M059J (cell line): ENCODE results near the gene TST. TPM values are rescaled to one million over a fixed set of nuclear protein-coding genes. Genes with fewer than 3 reads are reported as not detected.

Source experiments
- DNase-seq: peaks from one replicate; pipeline ENCODE4 v3.0.0-alpha.2; 2012; ENCODE audit warnings: low read depth
- total RNA-seq: library from RNA; depleted of rRNA; stranded (reverse); fragments of >200 nt; shearing (Covaris generic); gene quantifications from 2 replicates; pipeline ENCODE4 v1.2.3, GENCODE V29; 2014; rRNA removed

TST gene
- total RNA-seq, 1 experiment from 2014 or later = 24.0 TPM

DNA sequence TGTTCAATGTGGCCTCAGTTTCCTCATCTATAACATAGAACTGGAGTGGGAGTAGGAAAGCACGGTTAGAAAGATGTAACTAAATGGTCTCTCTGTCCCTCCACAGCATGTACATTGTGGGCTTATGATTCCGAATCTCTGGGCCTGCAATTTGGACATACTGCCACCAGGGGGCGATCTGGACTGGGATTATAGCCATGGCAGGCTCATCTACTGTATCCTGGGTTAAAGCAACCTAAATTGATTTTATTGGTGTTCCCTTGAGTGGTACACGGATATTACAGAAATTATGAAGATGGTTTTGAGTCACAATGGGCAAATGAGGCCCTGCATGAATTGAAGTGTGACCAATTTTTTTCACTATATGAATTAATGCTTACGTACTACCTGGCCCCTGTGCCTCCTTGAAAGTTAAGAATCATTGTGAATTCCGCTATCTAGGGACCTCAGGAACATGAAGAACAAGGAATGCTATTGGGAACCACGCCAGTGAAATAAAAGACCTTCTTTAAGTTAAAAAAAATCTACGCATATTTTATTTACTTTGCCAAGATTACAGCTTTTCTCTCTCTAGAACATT lies 32.9 kb downstream of the TST start:
- no peak for DNase-seq

DNA sequence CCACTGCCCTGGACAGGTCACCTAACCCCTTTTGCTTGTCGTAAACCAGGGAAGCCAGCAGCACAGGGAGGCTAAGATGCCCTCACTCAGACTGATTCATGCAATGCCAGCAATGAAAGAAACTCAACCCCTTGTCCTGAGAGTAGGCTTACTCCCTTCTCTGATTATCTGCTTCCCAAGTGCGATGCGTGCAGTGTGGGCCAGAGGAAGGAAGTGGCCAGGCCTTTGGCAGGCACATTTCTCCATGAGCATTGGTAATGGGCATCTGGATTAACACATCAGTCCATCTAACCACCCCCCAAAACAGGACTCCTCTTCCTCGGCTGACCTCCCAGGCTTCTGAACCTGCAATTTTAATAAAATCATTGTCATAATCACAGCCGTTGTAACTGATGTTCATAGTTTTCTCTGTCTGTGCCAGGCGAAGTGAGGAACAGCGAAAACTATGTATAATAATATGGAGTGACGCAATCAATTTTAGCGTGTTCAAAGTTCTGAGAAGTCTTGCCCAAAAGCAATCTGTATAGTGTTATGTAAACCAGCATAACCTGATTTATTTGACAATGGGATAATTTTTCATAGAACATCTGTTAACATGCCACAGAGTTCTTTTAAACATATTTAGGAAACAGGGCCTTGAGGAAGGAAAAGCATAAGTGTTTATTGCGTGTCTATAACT lies 33.9 kb downstream of the TST start:
- DNase-seq = no peak

DNA sequence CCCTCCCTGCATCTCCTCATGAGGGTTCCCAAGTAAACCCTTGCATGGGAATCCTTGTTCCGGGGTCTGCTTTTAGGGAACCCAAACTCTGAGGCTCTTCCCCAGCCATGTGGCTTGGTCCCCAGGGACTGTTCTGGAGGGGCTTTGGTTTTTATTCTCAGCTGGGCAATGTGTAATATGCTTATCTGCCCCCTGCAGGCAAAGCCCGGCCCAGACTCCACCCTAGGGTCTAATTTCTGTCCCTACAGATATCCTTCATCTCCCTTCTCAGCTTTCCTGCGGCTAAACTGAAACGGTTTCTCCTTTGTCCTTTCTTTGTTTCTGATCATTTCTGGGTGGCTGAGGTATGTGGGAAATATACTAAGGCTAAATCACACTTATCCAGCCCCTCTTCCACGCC lies 37.1 kb downstream of the TST start:
- DNase-seq = no peak

DNA sequence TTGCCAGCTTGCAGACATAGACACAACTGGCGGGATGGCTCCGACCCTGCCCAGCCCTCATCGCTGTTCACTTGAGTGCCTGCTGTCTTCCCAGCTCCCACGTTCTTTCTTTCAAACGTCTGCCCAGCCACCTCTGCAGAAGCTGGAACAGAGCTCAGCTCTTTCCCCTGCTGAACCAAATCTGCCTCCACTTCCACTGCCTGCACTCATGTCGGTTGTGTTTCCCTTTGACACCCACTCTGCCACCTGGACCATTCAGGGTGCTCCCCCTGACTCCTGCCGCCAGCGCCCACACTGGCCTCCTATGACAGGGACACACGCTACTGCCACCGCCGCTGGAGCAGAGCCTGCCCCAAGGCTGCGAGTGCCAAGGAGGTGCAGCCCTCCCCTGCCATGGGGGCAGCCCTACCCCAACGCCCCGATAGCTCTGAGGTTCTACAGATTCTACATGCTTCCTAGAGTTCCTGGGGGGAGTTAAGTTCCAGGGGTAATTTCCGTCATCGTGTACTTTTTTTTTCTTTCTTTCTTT lies 37.9 kb downstream of the TST start:
- no peak for DNase-seq

DNA sequence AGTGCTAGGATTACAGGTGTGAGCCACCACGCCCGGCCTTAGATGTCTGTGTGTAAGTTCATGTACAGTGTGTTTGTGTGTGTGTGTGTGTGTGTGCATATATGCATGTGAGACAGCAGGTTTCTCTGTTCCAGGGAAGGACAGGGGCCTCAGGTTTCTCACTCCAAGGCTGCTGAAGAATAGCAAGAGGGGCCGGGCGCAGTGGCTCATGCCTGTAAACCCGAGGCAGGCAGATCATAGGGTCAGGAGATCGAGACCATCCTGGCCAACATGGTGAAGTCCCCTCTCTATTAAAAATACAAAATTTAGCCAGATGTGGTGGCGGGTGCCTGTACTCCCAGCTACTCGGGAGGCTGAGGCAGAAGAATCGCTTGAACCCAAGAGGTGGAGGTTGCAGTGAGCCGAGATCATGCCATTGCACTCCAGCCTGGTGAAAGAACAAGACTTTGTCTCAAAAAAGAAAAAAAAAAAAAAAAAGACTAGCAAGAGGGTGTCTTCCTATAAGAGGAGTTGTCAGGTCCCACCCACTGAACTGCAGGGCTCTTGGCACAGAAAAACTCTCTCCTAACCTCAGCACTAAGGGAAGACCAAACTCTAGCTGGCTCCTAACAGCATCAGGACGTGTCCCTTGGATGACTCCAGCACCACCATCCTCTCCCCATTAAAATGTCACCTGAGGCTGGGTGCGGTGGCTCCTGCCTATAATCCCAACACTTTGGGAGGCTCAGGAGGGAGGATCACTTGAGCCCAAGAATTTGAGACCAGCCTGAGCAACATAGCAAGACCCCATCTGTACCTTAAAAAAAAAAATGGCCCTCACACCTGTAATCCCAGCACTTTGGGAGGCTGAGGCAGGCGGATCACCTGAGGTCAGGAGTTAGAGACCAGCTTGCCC lies 40.0 kb downstream of the TST start:
- no peak for DNase-seq

DNA sequence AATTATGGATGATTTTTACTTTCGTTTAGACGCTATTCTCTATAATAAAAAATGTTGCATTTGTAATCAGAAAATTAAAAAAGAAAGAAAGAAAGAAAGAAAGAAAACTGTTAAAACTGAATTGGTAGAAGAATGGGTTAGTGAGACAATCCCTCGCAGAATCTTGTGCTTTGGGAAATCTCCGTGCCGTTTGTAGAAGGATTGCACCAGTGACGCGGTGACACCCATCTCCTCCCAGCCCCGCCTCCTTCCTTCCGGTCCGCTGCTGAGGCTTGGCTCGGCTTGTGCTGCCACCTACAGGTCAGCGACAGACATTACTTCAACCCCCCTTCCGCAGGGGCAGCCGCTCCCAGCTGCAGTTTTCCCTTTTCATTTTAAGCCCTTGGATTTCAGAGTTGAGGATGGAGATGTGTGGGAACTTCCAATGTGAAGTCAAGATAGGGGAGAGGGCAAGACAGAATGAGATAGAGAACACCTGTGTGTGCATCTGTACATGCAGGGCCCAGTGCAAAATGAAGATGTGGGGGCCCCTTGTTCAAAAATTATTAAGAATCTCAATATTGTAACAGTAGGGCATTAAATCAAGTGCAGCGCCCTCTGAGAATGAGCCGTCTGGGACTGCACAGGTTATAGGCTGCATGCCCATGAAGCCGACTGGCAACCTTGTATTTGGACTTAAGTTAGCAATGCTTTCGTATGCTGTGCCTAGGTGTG lies 41.1 kb downstream of the TST start:
- DNase-seq = peak; percentile 76

DNA sequence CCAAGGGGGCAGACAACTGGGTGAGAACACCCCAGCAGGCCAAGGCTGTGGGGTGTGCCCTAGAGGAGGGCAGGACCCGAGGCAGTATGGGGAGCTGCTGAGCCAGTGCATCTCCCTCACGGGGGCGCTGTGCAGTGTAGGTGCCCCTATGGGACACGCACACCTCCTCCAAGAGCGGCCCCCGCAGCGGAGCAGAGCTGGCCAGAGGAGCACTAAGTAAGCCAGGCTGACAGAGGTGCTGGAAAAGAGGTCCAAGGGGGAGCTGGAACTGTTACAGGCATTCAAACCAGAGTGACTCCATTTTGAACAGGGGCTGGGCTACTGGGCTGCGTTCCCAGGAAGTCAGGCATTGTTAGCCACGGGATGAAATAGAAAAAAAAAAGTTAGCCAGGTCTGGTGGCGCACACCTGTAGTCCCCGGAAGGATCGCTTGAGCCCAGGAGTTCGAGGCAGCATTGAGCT lies 41.8 kb downstream of the TST start:
- peak; percentile 42 for DNase-seq

DNA sequence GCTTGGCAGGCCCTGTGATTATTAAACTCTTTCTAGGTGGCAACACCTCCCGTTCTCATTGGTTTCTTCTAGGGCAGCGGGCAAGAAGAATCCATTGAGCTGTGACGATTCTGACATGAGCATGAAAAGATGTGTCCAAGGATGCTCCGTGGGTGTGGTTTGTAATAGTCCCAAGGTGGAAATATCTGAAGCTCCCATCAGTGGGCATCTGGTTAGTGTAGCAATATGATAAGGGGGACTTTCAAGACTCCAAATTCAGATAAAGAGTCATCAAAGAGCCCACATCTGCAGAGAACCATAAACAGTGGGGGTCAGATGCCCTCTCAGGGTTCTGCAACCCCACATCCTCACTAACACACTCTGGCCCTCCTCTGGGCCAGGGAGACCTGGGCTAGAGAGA lies 42.6 kb downstream of the TST start:
- no peak for DNase-seq

DNA sequence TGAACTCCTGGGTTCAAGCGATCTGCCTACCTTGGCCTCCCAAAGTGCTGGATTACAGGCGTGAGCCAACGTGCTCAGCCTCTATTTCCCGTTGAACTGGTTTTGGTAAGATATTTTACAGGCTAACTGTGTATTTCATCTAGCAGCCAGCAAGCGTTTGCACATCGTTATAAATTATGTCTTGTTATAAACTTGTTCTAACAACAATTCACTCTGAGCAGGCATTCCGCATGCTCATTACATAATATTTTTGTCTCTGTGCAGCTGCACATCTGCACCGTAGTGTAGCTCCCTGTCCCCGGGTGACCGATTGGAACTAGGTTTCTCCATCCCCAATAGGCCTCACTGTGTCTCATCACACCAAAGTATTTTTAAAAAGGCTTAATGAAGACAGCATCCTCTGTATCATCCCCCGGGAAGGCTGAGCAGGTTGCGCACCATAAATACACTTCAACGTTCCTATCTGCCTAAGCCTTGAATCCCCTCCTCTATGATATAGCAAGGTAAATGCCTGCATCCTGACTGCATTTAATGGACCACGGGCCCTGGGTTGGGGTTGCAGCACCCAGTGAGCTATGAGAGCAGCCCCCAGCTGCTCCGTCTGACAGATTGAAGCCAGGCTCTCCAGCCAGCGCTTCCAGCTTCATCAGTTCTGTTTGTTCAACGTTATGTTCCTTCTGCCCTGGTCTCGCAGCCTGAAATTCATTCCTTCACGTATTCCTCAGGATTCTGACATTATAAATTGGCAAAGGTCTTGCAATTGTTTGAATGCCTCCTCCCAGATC lies 47.7 kb downstream of the TST start:
- DNase-seq = no peak

DNA sequence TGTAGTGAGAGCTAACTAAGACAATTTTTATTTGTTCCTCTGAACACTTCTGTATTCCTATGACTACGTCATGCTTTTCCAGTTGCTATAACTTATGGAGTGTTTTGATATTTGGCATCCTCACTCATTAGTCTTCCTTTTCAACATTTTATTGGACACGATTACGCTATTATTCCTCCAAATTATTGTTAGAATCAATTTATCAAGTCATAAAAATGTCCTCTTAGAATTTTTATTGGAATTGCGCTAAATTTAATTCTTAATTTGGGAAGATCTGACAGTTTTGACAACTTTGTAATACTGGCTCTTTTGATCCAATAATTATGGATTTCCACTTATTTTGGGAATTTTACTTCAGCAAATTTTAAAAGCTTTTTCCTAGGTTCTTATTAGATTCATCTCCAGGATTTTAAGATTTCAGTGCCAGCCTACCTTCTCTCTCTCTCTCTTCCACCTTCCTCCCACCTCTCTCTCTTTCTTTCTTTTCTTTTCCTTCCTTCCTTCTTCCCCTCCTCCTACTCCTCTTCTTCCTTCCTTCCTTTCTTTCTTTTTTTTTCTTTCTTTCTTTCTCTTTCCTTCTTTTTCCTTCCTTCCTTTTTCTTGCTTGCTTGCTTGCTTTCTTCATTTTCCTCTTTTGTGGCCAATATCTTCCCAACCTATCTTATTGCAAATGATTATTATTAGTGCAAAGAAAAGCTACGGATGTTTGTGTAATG lies 50.8 kb downstream of the TST start:
- no peak for DNase-seq

DNA sequence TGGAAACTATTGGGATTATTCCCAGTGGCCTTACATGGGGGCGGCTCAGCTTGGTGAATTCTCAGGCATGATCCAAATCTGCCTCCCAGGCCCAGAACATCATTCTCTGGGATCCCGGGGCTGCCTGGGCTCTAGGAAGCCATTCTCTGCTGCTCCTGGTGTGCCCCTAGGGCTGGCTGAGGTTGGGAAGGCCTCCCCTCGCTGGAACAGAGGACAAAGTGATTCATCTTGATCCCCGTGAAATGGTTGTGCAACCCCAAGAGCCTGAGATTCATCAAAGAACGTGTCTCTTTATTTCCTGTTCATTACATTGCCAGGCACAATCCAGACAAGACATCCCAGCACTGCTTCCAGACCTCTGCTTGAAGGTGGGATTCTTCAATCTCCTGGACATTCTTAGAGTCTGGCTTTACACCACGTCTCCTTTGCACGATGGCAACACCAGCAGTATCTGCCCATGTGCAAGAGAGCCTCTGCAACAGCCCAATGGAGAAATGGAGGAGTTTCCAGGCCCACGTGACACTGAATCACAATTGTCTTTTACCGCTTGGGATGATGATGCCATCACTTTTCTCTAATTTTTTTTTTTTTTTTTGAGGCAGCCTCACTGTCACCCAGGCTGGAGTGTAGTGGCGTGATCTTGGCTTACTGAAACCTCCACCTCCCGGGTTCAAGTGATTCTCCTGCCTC lies 52.3 kb downstream of the TST start:
- peak; percentile 44 for DNase-seq

DNA sequence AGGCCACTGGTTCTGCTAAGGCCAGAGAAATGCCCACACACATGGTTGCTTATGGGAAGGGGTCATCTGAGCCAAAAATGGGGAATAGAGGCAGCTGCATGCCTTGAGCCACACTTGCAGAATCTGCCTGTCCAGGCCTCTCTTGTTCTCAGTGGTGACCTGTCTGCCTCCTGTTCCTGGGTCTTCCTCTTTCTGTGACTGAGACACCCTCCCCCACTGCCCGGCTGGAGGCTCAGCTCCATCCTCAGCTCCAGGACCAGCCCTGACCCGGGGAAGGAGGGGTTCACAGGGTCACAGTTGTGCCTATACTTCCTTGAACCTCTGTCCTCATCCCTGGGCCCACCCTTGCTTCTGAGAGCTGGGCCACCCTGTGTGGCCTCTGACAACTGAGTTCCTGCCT lies 53.6 kb downstream of the TST start:
- no peak for DNase-seq

DNA sequence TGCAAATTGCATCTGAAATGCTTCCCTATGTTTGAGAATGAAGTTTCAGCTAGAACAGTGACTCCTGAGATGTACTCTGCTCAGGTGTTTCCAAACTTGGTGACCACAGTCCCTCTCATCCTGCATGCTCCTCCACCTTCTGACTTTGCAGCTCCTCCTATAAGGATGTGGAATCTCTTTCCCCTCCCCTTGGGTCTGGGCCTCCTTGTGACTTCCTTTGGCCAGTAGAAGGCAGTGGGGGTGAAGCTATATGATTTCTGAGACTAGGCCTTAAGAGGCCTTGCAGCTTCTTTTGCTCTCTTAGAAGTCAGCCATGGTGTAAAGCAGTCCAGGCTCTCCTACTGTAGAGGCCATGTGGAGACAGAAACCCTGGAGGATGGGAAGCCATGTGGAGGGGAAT lies 55.1 kb downstream of the TST start:
- no peak for DNase-seq

DNA sequence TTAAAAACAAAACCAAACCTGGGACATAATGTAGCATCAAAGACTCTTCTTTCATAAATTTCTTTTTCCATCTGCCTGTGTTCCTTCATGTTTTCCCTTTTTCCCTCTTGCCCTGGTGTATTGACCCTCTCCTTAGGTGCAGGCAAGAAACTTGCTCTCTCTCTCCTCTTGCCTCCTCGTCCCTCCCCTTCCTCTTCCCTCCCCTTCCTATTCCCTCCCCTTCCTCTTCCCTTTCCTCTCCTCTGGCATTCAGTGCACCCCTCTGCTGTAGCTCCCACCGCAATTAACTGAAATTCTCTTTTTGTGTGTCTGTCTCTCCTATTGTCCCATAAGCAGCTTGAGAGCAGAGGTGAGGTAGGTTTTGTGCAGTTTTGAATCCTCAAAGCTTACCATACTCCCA lies 55.9 kb downstream of the TST start:
- DNase-seq = no peak

DNA sequence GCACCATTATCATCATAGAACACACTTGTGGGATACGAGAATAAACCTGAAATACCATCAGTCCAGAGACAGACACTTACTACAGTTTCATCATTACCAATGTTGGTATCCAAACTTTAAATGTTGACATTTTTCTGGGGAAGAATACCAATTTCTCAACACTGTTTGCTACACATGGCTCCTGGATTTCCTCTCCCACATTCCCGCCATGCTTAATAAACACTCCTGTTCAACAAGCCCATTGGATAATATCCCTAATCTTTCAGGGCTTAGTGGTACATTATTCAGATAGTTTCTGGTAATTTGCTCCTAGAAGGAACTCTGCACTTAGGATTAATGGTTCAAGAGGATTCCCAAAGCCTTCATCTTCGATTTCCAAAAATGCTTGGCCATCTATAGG lies 57.6 kb downstream of the TST start:
- no peak for DNase-seq

Other genes with a start within 250 kb of the TST start
- 14.9 and 19.7 TPM in 2 replicates for gene IFT27, start 243.3 kb downstream of the TST start, total RNA-seq
- gene PVALB, start 202.4 kb downstream of the TST start, total RNA-seq = not detected in 2 replicates
- not detected in 2 replicates for gene NCF4, start 158.4 kb downstream of the TST start, total RNA-seq
- gene CSF2RB, start 105.8 kb downstream of the TST start, total RNA-seq = 0.02 TPM in 1 of 2 replicates, not detected in the other
- gene MPST, start 295 bp upstream of the TST start, total RNA-seq = 40.0 and 53.0 TPM in 2 replicates
- 6.8 and 13.1 TPM in 2 replicates for gene KCTD17, start 32.3 kb upstream of the TST start, total RNA-seq
- gene TMPRSS6, start 90.3 kb upstream of the TST start, total RNA-seq = not detected in 2 replicates
- gene IL2RB, start 130.5 kb upstream of the TST start, total RNA-seq = 0.07 and 0.59 TPM in 2 replicates
- gene C1QTNF6, start 168.8 kb upstream of the TST start, total RNA-seq = 14.0 and 16.5 TPM in 2 replicates
- not detected in 2 replicates for gene SSTR3, start 193.0 kb upstream of the TST start, total RNA-seq
- gene RAC2, start 224.8 kb upstream of the TST start, total RNA-seq = 3.7 and 5.0 TPM in 2 replicates